ENCODE measurements around the gene FOXJ1.

Gene FOXJ1

DNA sequence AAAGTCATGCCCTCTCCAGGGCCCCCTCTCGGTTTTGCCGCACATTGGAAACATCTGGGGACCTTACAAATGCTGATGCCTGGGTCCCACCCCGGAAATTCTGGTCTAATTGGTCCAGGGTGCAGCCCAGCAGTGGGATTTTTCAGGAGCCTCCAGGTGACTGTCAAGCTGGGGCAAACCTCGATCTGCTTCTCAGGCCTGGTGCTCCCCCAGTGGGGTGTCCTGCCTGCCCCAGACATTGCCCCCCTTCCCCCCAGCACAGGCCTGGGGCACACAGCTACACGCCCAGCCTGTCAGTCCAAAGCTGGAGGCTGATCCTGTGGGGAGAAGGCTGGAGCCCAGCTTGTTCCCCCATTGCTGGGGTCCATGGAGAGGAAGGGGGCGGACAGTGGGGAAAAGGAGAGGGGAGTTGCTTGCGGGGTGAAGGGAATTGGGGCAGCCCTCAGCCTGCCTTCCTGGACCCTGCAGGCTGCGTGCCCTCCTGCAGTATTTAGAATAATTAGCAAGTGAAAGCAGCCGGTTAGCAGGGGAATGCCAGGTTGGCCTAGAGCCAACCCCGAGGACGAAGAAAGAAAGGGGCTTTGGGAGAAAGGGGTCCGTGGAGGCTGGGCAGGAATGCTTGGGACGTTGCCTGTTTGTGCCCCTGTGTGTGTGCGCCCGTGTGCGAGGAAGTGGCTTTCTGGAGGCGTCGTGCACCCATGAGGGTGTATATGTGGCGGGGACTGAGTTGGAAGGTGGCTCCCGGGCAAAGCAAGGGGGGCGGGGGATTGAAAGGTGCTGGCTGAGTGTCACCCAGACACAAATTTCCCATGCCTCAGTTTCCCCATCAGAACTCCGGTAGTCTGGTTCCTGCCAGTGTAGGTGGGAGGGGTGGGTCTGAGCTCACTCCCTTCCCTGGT, 5.9 kb downstream of the FOXJ1 start:
- no peak overlapping the region for H3K4me2 ChIP-seq (ENCODE audit: low read length)
- TF ChIP-seq, protein P1, sequence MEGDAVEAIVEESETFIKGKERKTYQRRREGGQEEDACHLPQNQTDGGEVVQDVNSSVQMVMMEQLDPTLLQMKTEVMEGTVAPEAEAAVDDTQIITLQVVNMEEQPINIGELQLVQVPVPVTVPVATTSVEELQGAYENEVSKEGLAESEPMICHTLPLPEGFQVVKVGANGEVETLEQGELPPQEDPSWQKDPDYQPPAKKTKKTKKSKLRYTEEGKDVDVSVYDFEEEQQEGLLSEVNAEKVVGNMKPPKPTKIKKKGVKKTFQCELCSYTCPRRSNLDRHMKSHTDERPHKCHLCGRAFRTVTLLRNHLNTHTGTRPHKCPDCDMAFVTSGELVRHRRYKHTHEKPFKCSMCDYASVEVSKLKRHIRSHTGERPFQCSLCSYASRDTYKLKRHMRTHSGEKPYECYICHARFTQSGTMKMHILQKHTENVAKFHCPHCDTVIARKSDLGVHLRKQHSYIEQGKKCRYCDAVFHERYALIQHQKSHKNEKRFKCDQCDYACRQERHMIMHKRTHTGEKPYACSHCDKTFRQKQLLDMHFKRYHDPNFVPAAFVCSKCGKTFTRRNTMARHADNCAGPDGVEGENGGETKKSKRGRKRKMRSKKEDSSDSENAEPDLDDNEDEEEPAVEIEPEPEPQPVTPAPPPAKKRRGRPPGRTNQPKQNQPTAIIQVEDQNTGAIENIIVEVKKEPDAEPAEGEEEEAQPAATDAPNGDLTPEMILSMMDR (IDR thresholded peaks at IDR 0.05; ENCODE audit: low read depth, low read length, poor library complexity, severe bottlenecking) = no peak
- TF ChIP-seq EZH2phosphoT487 (IDR thresholded peaks at IDR 0.05; ENCODE audit: borderline replicate concordance, low read length) = no peak
- no peaks in the 10 kb centered on the region for H3K9me3 ChIP-seq (ENCODE audit: control insufficient read depth, insufficient read depth, low read length)
- H3K36me3 ChIP-seq (ENCODE audit: control insufficient read depth, low read length) = no peaks in the 10 kb centered on the region
- H4K20me1 ChIP-seq (ENCODE audit: control insufficient read depth, insufficient read depth, low read depth, low read length) = no peaks in the 10 kb centered on the region
- H3K4me3 ChIP-seq (ENCODE audit: low read length) = no peak overlapping the region
- H3K9me2 ChIP-seq (replicated peaks; ENCODE audit: control insufficient read depth, low read length) = no peaks in the 10 kb centered on the region
- peaks cover 1% of the 10 kb centered on the region; the same call in 1 of the 2 replicates for H3K4me1 ChIP-seq (ENCODE audit: control insufficient read depth, low read length)
- peaks cover 17% of the 10 kb centered on the region for H3K27me3 ChIP-seq (ENCODE audit: control insufficient read depth, low read length)
- no peaks in the 10 kb centered on the region for H3F3A ChIP-seq (ENCODE audit: control insufficient read depth, insufficient read depth)
- H3K79me2 ChIP-seq (ENCODE audit: control insufficient read depth, low read length) = no peaks in the 10 kb centered on the region
- no peak overlapping the region for H3K27ac ChIP-seq (ENCODE audit: low read depth, low read length)

DNA sequence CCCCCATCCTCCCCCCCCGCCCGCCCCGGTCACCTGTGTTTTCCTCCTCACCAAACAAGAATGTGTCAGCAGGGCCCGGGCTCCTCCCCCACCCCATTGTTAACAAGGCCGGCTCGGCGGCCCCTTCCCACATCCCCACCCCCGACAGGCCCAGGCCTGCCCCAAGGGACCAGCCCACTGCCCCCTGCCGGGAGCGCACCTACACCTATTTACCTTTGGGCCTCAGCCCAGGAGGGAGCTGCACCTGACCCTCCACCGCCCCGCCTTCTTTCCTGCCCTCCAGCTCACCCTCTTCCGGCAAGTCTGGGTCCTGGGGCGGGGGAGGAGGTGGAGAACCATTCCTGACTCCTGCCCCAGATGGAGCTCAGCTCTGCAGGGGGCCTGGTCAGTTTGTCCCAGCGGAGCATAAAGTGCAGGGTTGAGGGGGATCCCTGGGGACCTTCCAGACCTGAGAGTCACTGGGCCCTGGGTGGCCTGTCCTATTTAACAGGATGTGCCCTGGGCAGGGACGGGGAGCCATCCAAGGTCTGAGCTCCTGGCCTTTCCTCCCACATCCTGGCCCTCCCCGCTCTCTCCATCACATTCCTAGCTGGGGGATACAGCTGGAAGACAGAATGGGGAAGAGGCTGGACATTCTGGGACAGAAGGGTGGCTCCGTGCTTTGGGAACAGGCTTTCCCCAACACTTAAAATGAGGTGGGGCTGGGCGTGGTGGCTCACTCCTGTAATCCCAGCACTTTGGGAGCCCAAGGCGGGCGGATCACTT, 8.3 kb downstream of the FOXJ1 start:
- no peaks in the 10 kb centered on the region for H3F3A ChIP-seq (ENCODE audit: control insufficient read depth, insufficient read depth)
- H3K4me2 ChIP-seq (ENCODE audit: low read length) = no peak overlapping the region
- no peaks in the 10 kb centered on the region for H3K9me3 ChIP-seq (ENCODE audit: control insufficient read depth, insufficient read depth, low read length)
- H3K36me3 ChIP-seq (ENCODE audit: control insufficient read depth, low read length) = no peaks in the 10 kb centered on the region
- TF ChIP-seq EZH2phosphoT487 (IDR thresholded peaks at IDR 0.05; ENCODE audit: borderline replicate concordance, low read length) = no peak
- TF ChIP-seq, protein P1 (IDR thresholded peaks at IDR 0.05; ENCODE audit: low read depth, low read length, poor library complexity, severe bottlenecking) = no peak
- no peaks in the 10 kb centered on the region for H4K20me1 ChIP-seq (ENCODE audit: control insufficient read depth, insufficient read depth, low read depth, low read length)
- H3K9me2 ChIP-seq (replicated peaks; ENCODE audit: control insufficient read depth, low read length) = no peaks in the 10 kb centered on the region
- peaks cover 4% of the 10 kb centered on the region; the same call in 1 of the 2 replicates for H3K27me3 ChIP-seq (ENCODE audit: control insufficient read depth, low read length)
- H3K79me2 ChIP-seq (ENCODE audit: control insufficient read depth, low read length) = no peaks in the 10 kb centered on the region
- no peaks in the 10 kb centered on the region for H3K4me1 ChIP-seq (ENCODE audit: control insufficient read depth, low read length)
- no peak overlapping the region for H3K4me3 ChIP-seq (ENCODE audit: low read length)
- H3K27ac ChIP-seq (ENCODE audit: low read depth, low read length) = no peak overlapping the region

DNA sequence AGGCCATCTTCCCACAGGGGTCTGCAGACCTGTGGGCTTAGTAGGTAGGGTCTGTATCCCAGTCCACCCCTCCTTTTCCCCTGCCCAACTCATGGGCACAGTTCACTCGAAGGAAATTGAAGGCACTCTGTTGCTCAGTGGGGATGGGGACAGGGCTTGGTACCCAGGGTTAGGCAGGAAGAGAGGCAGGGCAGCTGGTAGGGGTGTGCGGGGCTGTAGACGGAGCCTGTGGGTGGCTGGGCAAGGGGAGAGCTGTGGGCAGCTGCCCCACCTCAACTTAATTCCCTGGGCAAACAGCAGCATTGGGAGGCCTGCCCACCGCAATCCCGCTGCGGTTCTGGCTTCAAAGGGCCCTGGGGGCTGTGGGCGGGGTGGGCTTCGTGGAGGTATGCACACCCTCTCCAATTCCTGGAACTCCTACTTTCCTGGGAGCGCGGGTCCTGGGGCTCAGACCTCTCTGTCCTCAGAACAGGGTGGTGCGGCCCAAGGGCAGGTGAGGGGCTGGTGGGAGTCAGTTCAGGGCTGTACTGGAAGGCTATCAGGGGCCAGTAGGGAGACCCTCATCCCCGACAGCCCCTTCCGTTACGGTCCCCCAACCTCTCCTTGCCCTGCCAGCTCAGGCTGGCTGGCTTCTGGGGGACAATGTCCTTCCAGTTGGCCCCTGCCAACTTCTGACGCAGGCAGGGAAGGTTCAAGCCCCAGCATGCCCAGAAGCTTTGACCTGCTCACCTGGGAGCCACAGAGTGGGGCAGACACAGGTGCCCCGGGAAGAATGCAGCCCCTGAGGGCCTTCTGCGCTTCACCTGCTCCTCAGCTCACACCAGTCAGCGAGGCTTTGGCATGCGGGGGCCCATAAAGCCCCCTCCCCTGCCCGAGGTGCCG, 9.1 kb downstream of the FOXJ1 start:
- Histone ChIP-seq H3K4me3 (ENCODE audit: low read length) (no peak overlapping the region), H3K27ac (ENCODE audit: low read depth, low read length) (no peak overlapping the region), H3K27me3 (ENCODE audit: control insufficient read depth, low read length) (peaks cover 6% of the 10 kb centered on the region; the same call in 1 of the 2 replicates), H3F3A (ENCODE audit: control insufficient read depth, insufficient read depth) (no peaks in the 10 kb centered on the region), H3K4me2 (ENCODE audit: low read length) (no peak overlapping the region), H3K79me2 (ENCODE audit: control insufficient read depth, low read length) (no peaks in the 10 kb centered on the region), H3K9me2 (replicated peaks; ENCODE audit: control insufficient read depth, low read length) (no peaks in the 10 kb centered on the region), H3K4me1 (ENCODE audit: control insufficient read depth, low read length) (no peaks in the 10 kb centered on the region), H4K20me1 (ENCODE audit: control insufficient read depth, insufficient read depth, low read depth, low read length) (no peaks in the 10 kb centered on the region), H3K9me3 (ENCODE audit: control insufficient read depth, insufficient read depth, low read length) (no peaks in the 10 kb centered on the region), H3K36me3 (ENCODE audit: control insufficient read depth, low read length) (no peaks in the 10 kb centered on the region)
- TF ChIP-seq, protein P1 (IDR thresholded peaks at IDR 0.05; ENCODE audit: low read depth, low read length, poor library complexity, severe bottlenecking) = no peak
- no peak for TF ChIP-seq EZH2phosphoT487 (IDR thresholded peaks at IDR 0.05; ENCODE audit: borderline replicate concordance, low read length)
